ENCODE data around the gene DLG2.
"Not testable (repeated sequence)": the region's sequence is repeated elsewhere in the genome, so short reads cannot be mapped to it uniquely, and the experiment has no call there.

DLG2 gene

GRCh38 chr11:85184721-85185120, 442.4 kb downstream of the DLG2 start:
- no peak for DNase-seq

GRCh38 chr11:85182441-85183387, 444.4 kb downstream of the DLG2 start:
- no peak for DNase-seq

GRCh38 chr11:85180528-85180927, 446.6 kb downstream of the DLG2 start:
- no peak for DNase-seq

GRCh38 chr11:85171648-85172257, 455.4 kb downstream of the DLG2 start:
- no peak for DNase-seq

GRCh38 chr11:85170184-85170583, 457.0 kb downstream of the DLG2 start:
- no peak for DNase-seq

- no peak for DNase-seq
Measured at GRCh38 chr11:85167471-85167870, 459.7 kb downstream of the DLG2 start.

GRCh38 chr11:85167038-85167437, 460.1 kb downstream of the DLG2 start:
- DNase-seq, result no peak

GRCh38 chr11:85165819-85166218, 461.3 kb downstream of the DLG2 start:
- no peak for DNase-seq

- DNase-seq, result no peak
Measured at GRCh38 chr11:85164743-85165142, 462.4 kb downstream of the DLG2 start.

- DNase-seq, result no peak
Measured at GRCh38 chr11:85154294-85154693, 472.9 kb downstream of the DLG2 start.

GRCh38 chr11:85137597-85137996, 489.5 kb downstream of the DLG2 start:
- DNase-seq, result no peak

- no peak for DNase-seq
Measured at GRCh38 chr11:85133636-85134035, 493.5 kb downstream of the DLG2 start.

- DNase-seq, result no peak
Measured at GRCh38 chr11:85132851-85133585, 494.1 kb downstream of the DLG2 start.

GRCh38 chr11:85127349-85127748, 499.8 kb downstream of the DLG2 start:
- DNase-seq, result no peak

- DNase-seq, result no peak
Measured at GRCh38 chr11:85123752-85124231, 503.4 kb downstream of the DLG2 start.

GRCh38 chr11:85118151-85118550, 509.0 kb downstream of the DLG2 start:
- no peak for DNase-seq

- DNase-seq, result no peak
Measured at GRCh38 chr11:85115798-85116197, 511.3 kb downstream of the DLG2 start.

GRCh38 chr11:85114786-85115185, 512.4 kb downstream of the DLG2 start:
- DNase-seq, result no peak

GRCh38 chr11:85110246-85110645, 516.9 kb downstream of the DLG2 start:
- DNase-seq, result not testable (repeated sequence)

GRCh38 chr11:85109141-85109540, 518.0 kb downstream of the DLG2 start:
- DNase-seq, result no peak

- no peak for DNase-seq
Measured at GRCh38 chr11:85105868-85106267, 521.3 kb downstream of the DLG2 start.

GRCh38 chr11:85099522-85099921, 527.6 kb downstream of the DLG2 start:
- no peak for DNase-seq

- no peak for DNase-seq
Measured at GRCh38 chr11:85098996-85099395, 528.1 kb downstream of the DLG2 start.
